ENCODE data around the gene DAGLB.
"Not testable (repeated sequence)": the region's sequence is repeated elsewhere in the genome, so short reads cannot be mapped to it uniquely, and the experiment has no call there.

The DAGLB gene

DNA sequence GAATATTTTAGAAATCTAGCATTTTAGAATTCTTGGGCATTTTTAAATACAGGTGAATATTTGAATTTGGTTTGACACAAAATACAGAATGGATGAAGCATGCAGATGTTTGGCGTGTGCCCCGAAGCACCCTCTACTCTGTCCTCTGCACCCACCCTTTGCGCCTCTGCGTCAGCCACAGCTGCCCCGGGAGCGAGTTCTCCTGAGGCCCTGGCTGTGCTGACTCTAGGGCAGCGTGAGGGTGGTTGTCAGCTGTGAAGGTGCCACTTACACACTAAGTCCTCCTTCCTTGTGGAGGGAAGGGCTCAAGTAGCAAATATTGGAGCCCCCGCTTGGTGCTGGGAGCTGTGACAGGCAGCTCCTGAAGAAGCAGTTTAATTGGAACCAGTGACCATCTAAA, 48.4 kb downstream of the DAGLB start:
- TF ChIP-seq, protein P1, sequence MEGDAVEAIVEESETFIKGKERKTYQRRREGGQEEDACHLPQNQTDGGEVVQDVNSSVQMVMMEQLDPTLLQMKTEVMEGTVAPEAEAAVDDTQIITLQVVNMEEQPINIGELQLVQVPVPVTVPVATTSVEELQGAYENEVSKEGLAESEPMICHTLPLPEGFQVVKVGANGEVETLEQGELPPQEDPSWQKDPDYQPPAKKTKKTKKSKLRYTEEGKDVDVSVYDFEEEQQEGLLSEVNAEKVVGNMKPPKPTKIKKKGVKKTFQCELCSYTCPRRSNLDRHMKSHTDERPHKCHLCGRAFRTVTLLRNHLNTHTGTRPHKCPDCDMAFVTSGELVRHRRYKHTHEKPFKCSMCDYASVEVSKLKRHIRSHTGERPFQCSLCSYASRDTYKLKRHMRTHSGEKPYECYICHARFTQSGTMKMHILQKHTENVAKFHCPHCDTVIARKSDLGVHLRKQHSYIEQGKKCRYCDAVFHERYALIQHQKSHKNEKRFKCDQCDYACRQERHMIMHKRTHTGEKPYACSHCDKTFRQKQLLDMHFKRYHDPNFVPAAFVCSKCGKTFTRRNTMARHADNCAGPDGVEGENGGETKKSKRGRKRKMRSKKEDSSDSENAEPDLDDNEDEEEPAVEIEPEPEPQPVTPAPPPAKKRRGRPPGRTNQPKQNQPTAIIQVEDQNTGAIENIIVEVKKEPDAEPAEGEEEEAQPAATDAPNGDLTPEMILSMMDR (IDR thresholded peaks at IDR 0.05), result no peak
- H3K4me1 ChIP-seq (ENCODE audit: control insufficient read depth in 1 of 2, insufficient read depth in 1 of 2, low read depth in 1 of 2, low read length in 1 of 2), result peaks cover 39 to 43% of the 10 kb centered on the region in 2 experiments
- H3K27me3 ChIP-seq, result no peaks in the 10 kb centered on the region
- peaks cover 63% of the 10 kb centered on the region for H3K36me3 ChIP-seq
- no peak overlapping the region for H3K4me3 ChIP-seq (ENCODE audit: low read depth in 1 of 2, low read length in 1 of 2)
- peak overlapping the region; percentile 88 for H3K27ac ChIP-seq
- H3K9me3 ChIP-seq, result no peaks in the 10 kb centered on the region

DNA sequence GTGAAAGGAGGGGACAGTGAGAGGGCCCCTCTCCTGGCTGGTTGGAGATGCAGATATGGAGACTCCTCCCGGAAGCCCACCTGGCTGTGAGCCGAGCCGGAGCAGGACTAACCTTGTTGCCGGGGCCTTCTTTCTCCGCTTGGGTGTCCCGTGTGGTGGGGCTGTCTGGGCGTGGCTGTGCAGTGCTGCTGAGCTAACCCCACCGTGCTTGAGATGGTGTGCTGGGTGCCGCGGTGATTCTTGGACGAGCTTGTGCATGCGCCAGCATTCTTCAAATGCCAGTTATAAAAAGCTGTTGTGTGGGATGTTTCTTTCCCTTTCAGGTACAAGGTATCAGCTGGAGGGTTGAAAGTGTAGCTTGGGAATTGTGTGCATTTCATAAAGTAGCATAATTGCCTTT, 48.8 kb downstream of the DAGLB start:
- Histone ChIP-seq H3K27me3 (no peaks in the 10 kb centered on the region), H3K27ac (peak overlapping the region; percentile 88), H3K4me3 (ENCODE audit: low read depth in 1 of 2, low read length in 1 of 2) (no peak overlapping the region), H3K9me3 (no peaks in the 10 kb centered on the region), H3K4me1 (ENCODE audit: control insufficient read depth in 1 of 2, insufficient read depth in 1 of 2, low read depth in 1 of 2, low read length in 1 of 2) (peaks cover 42 to 43% of the 10 kb centered on the region in 2 experiments), H3K36me3 (peaks cover 63% of the 10 kb centered on the region)
- TF ChIP-seq, protein P1 (IDR thresholded peaks at IDR 0.05), result no peak

DNA sequence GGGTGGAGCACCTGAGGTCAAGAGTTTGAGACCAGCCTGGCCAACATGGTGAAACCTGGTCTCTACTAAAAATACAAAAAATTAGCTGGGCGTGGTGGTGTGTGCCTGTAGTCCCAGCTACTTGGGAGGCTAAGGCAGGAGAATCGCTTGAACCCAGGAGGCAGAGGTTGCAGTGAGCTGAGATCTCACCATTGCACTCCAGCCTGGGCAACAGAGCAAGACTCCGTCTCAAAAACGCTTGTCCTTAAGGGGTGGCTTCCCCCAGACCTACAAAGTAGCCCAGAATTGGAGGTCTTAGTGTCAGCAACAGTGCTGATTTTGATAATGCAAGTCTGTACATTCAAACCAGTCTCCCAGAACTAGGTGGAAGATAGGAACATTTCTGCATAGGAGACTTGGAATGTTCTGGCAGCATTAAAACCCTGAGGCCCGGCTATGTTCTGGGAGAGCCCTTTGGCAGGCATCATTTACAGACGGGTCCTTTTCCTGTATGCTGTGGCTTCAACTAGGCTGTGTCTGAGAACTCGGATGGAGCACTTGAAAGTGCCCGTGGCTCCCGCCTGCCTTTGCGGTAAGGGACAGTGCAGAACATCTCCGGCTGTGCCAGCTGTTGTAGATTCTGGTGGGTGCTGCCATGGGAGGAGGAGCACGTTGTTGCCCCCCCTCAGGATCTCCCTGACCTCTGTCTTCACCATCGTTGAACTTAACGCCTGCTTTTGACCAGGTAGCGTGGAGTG, 49.8 kb downstream of the DAGLB start:
- Histone ChIP-seq H3K27ac (peak overlapping the region; percentile 88), H3K36me3 (peaks cover 63% of the 10 kb centered on the region), H3K4me1 (ENCODE audit: control insufficient read depth in 1 of 2, insufficient read depth in 1 of 2, low read depth in 1 of 2, low read length in 1 of 2) (peaks cover 43 to 50% of the 10 kb centered on the region in 2 experiments)
- H3K27me3 ChIP-seq; H3K4me3 ChIP-seq (ENCODE audit: low read depth in 1 of 2, low read length in 1 of 2); H3K9me3 ChIP-seq: not testable (repeated sequence)

DNA sequence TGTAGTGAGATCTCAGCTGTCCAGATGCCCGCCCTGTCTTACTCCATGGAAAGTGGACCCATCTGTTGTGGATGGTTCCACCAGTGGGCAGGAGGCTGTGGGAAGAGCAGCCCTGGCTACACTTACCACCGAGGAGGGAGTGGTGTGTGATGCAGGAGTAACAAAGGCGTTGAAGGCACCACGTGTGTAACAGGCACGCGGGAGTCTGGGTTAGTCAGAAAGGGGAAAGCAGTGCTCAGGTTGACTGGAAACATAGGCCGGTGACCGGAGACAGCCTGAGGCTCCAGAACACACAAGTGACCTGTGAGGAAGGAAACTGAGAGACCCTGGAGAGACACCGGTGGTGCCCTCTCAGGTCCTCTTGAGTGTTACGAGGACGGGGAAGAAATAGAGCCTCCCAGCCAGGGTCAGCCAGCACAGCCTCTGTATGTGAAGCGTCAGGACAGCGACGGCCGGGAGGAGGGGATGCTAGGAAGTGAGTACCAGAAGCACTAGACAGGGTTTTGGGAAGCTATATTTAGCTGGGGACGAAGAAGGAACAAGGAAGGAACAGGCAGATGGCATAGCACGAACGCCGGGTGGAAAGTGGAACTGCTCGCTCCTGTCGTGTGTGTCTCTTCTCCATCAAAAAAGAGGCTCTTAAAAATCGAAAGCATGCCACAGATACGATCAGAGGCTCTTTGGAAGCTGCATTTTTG, 51.7 kb downstream of the DAGLB start:
- Histone ChIP-seq H3K27ac (peak overlapping the region; percentile 77), H3K36me3 (peaks cover 61% of the 10 kb centered on the region), H3K4me3 (ENCODE audit: low read depth in 1 of 2, low read length in 1 of 2) (peak overlapping the region; percentile 5 to 45), H3K9me3 (no peaks in the 10 kb centered on the region), H3K4me1 (ENCODE audit: control insufficient read depth in 1 of 2, insufficient read depth in 1 of 2, low read depth in 1 of 2, low read length in 1 of 2) (peaks cover 33 to 45% of the 10 kb centered on the region in 2 experiments), H3K27me3 (no peaks in the 10 kb centered on the region)
- TF ChIP-seq, protein P1 (IDR thresholded peaks at IDR 0.05), result no peak

DNA sequence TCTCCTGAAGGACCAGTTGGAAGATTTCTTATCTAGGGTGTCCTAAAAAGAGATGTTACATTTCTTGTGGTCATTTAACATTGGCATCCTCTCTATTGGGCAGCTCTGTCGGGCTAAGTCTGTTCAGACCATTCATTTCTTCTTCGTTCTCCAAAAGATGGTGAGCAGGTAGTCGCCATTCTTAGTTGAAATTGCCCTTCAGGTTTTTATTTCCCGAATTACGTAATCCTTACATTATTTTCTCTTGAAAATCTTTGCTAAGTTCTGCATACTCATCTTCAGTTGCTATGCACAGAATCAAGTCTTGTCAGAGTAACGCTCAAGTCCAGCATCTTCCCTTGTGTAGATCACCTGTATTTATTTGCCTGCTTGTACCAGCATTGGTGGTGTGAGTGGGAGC, 53.6 kb downstream of the DAGLB start:
- TF ChIP-seq, protein P1 (IDR thresholded peaks at IDR 0.05), result no peak
- no peaks in the 10 kb centered on the region for H3K9me3 ChIP-seq
- H3K27ac ChIP-seq, result peak overlapping the region; percentile 54
- H3K4me1 ChIP-seq (ENCODE audit: control insufficient read depth in 1 of 2, insufficient read depth in 1 of 2, low read depth in 1 of 2, low read length in 1 of 2), result peaks cover 15 to 26% of the 10 kb centered on the region in 2 experiments
- H3K36me3 ChIP-seq, result peaks cover 64% of the 10 kb centered on the region
- no peaks in the 10 kb centered on the region for H3K27me3 ChIP-seq
- H3K4me3 ChIP-seq (ENCODE audit: low read depth in 1 of 2, low read length in 1 of 2), result no peak overlapping the region

DNA sequence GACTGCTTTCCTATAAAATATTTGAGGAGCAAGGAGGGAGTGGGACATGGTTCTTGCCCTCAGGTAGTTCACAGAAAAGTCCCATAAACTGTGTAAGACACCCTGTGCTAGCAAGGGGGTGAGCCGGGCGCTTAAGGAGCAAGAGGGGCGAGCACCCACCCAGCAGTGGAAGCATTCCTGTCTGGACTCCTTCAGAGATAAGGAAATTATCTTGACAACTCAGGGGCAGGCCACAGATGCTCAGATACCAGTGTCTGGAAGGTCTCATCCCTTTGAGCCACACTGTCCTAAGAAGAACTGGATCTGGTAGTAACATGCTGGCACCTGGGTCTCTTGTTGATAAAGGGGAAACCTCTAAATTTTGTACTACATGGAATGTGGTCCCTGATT, 54.1 kb downstream of the DAGLB start:
- Histone ChIP-seq H3K27ac (peak overlapping the region; percentile 54), H3K4me3 (ENCODE audit: low read depth in 1 of 2, low read length in 1 of 2) (no peak overlapping the region), H3K36me3 (peaks cover 63% of the 10 kb centered on the region), H3K9me3 (no peaks in the 10 kb centered on the region), H3K27me3 (no peaks in the 10 kb centered on the region), H3K4me1 (ENCODE audit: control insufficient read depth in 1 of 2, insufficient read depth in 1 of 2, low read depth in 1 of 2, low read length in 1 of 2) (peaks cover 15 to 26% of the 10 kb centered on the region in 2 experiments)
- TF ChIP-seq, protein P1 (IDR thresholded peaks at IDR 0.05), result no peak
